H9 (cell line): ENCODE measurements around the gene YTHDC2. TPM values are rescaled to one million over a fixed set of nuclear protein-coding genes. Genes with fewer than 3 reads are reported as not detected.

Experiments
- DNase-seq: peaks from one replicate; pipeline ENCODE4 v3.0.0-alpha.2; 2017
- H2AFZ ChIP-seq: one replicate; pipeline ENCODE4 v1.6.1; 2013; ENCODE audit warnings: mild to moderate bottlenecking, low read length, control low read depth, moderate library complexity
- H2AK5ac ChIP-seq: 2 replicates; pipeline ENCODE4 v1.6.1; 2013; ENCODE audit warnings: low read length, control low read depth, mixed read lengths; ENCODE audit not compliant: insufficient read length
- H2BK120ac ChIP-seq: one replicate; pipeline ENCODE4 v1.6.1; 2013; ENCODE audit warnings: low read depth, mild to moderate bottlenecking, low read length, control low read depth, inconsistent platforms; ENCODE audit not compliant: poor library complexity, severe bottlenecking
- H2BK12ac ChIP-seq: 2 replicates; pipeline ENCODE4 v1.6.1; 2013; ENCODE audit warnings: low read length, control low read depth, mixed read lengths, low read depth; ENCODE audit not compliant: insufficient read length
- H2BK15ac ChIP-seq: 2 replicates; pipeline ENCODE4 v1.6.1; 2013; ENCODE audit warnings: low read depth, low read length, control low read depth
- H2BK20ac ChIP-seq: one replicate; pipeline ENCODE4 v1.6.1; 2013; ENCODE audit warnings: low read depth, mild to moderate bottlenecking, low read length, control low read depth, inconsistent platforms; ENCODE audit not compliant: poor library complexity, severe bottlenecking
- H2BK5ac ChIP-seq: 2 replicates; pipeline ENCODE4 v1.6.1; 2013; ENCODE audit warnings: low read length, control low read depth, mixed read lengths; ENCODE audit not compliant: insufficient read length
- H3K14ac ChIP-seq: 2 replicates; pipeline ENCODE4 v1.6.1; 2013; ENCODE audit warnings: low read length, control low read depth; ENCODE audit not compliant: insufficient read depth
- H3K18ac ChIP-seq: 2 replicates; pipeline ENCODE4 v1.6.1; 2013; ENCODE audit warnings: low read depth, mild to moderate bottlenecking, mixed read lengths, low read length, control low read depth; ENCODE audit not compliant: insufficient read length
- H3K23ac ChIP-seq: 2 replicates; pipeline ENCODE4 v1.6.1; 2013; ENCODE audit warnings: low read length, control low read depth, mixed read lengths, low read depth; ENCODE audit not compliant: insufficient read length
- H3K23me2 ChIP-seq: 2 replicates; pipeline ENCODE4 v1.6.1; 2013; ENCODE audit warnings: low read depth, mild to moderate bottlenecking, mixed read lengths, low read length, control low read depth; ENCODE audit not compliant: insufficient read length, poor library complexity, severe bottlenecking
- H3K27ac ChIP-seq: 2 replicates; pipeline ENCODE4 v1.5.1; 2013; ENCODE audit warnings: low read length, control low read depth, mixed read lengths, low read depth; ENCODE audit not compliant: insufficient read length
- H3K27me3 ChIP-seq: 2 replicates; pipeline ENCODE4 v1.6.1; 2013; ENCODE audit warnings: low read length, control low read depth, inconsistent platforms; ENCODE audit not compliant: insufficient read depth
- H3K4ac ChIP-seq: 2 replicates; pipeline ENCODE4 v1.6.1; 2013; ENCODE audit warnings: low read depth, mild to moderate bottlenecking, control low read depth, inconsistent platforms, low read length, moderate library complexity
- H3K4me1 ChIP-seq: 2 replicates; pipeline ENCODE4 v1.6.1; 2013; ENCODE audit warnings: low read length, control low read depth, inconsistent platforms; ENCODE audit not compliant: insufficient read depth
- H3K4me2 ChIP-seq: 2 replicates; pipeline ENCODE4 v1.6.1; 2013; ENCODE audit warnings: low read length, control low read depth, mixed read lengths; ENCODE audit not compliant: insufficient read length, insufficient read depth
- H3K56ac ChIP-seq: 2 replicates; pipeline ENCODE4 v1.6.1; 2013; ENCODE audit warnings: low read depth, mild to moderate bottlenecking, mixed read lengths, low read length, control low read depth; ENCODE audit not compliant: insufficient read length
- H3K79me1 ChIP-seq: 2 replicates; pipeline ENCODE4 v1.6.1; 2013; ENCODE audit warnings: low read depth, mild to moderate bottlenecking, moderate library complexity, low read length, control low read depth, inconsistent platforms; ENCODE audit not compliant: insufficient read depth, poor library complexity, severe bottlenecking
- H3K79me2 ChIP-seq: 2 replicates; pipeline ENCODE4 v1.6.1; 2013; ENCODE audit warnings: low read length, control low read depth, inconsistent platforms; ENCODE audit not compliant: insufficient read depth
- H3K9ac ChIP-seq: 2 replicates; pipeline ENCODE4 v1.6.1; 2013; ENCODE audit warnings: low read length, control low read depth, mixed read lengths; ENCODE audit not compliant: insufficient read length; ENCODE audit errors: extremely low read depth
- H3K9me3 ChIP-seq: one replicate; pipeline ENCODE4 v1.6.1; 2013; ENCODE audit warnings: low read depth, low read length, inconsistent platforms; ENCODE audit not compliant: control insufficient read depth
- H3T11ph ChIP-seq: one replicate; pipeline ENCODE4 v1.6.1; 2013; ENCODE audit warnings: mild to moderate bottlenecking, low read length, control low read depth, inconsistent platforms
- H4K20me1 ChIP-seq: one replicate; pipeline ENCODE4 v1.6.1; 2013; ENCODE audit not compliant: control insufficient read depth, insufficient read length, insufficient read depth
- H4K5ac ChIP-seq: 2 replicates; pipeline ENCODE4 v1.6.1; 2013; ENCODE audit warnings: low read depth, mild to moderate bottlenecking, mixed read lengths, low read length, control low read depth; ENCODE audit not compliant: insufficient read length
- H4K8ac ChIP-seq: replicated peaks from 2 replicates; pipeline ENCODE4 v1.6.1; 2013; ENCODE audit warnings: low read length, control low read depth, mixed read lengths, low read depth; ENCODE audit not compliant: insufficient read length
- H4K91ac ChIP-seq: 2 replicates; pipeline ENCODE4 v1.6.1; 2013; ENCODE audit warnings: low read depth, mild to moderate bottlenecking, moderate library complexity, mixed read lengths, low read length, control low read depth; ENCODE audit not compliant: insufficient read length
- H3K27ac Mint-ChIP-seq, 3 experiments: 2 replicates in 2 of 3; 3 replicates in 1 of 3; pipeline ENCODE4 v1.8.0; 2020 to 2021; ENCODE audit warnings: mixed read lengths in 3 of 3, mild to moderate bottlenecking in 1 of 3, moderate library complexity in 1 of 3
- H3K27me3 Mint-ChIP-seq: 2 replicates; pipeline ENCODE4 v1.8.0; 2021; ENCODE audit warnings: low read depth, mild to moderate bottlenecking, moderate library complexity, mixed read lengths
- H3K36me3 Mint-ChIP-seq, 3 experiments: 2 replicates in 2 of 3; 3 replicates in 1 of 3; pipeline ENCODE4 v1.8.0; 2020 to 2021; ENCODE audit warnings: low read depth in 3 of 3, mixed read lengths in 3 of 3; ENCODE audit not compliant: insufficient read depth in 1 of 3
- H3K4me1 Mint-ChIP-seq, 2 experiments: 2 replicates each; pipeline ENCODE4 v1.8.0; 2020; ENCODE audit warnings: mixed read lengths in 2 of 2
- H3K4me3 Mint-ChIP-seq, 2 experiments: 2 replicates in 1 of 2; 3 replicates in 1 of 2; pipeline ENCODE4 v1.8.0; 2020 to 2021; ENCODE audit warnings: mild to moderate bottlenecking in 2 of 2, mixed read lengths in 2 of 2, moderate library complexity in 1 of 2
- H3K9me3 Mint-ChIP-seq, 2 experiments: 2 replicates in 1 of 2; 3 replicates in 1 of 2; pipeline ENCODE4 v1.8.0; 2020; ENCODE audit warnings: mild to moderate bottlenecking in 2 of 2, mixed read lengths in 2 of 2, moderate library complexity in 1 of 2
- CTCF ChIP-seq: fragments of 200-600 bp; sonication (generic); conservative IDR thresholded peaks from 3 replicates; pipeline ENCODE4 v1.8.0; 2021; ENCODE audit warnings: antibody characterized with exemption, mild to moderate bottlenecking
- total RNA-seq: library from RNA; stranded (reverse); gene quantifications from 2 replicates; pipeline ENCODE4 v1.2.1, GENCODE V29; 2021

YTHDC2 gene
- total RNA-seq, 1 experiment from 2014 or later: 22.5 TPM

GRCh38 chr5:113552620-113553019, 39.1 kb downstream of the YTHDC2 start:
- H3K18ac ChIP-seq: no peak overlapping the region
- H2AK5ac ChIP-seq: no peak overlapping the region
- H3K27me3 ChIP-seq: no peaks in the 10 kb centered on the region
- H3K9me3 ChIP-seq: no peaks in the 10 kb centered on the region
- no peak overlapping the region for H2BK5ac ChIP-seq
- no peak overlapping the region for H4K5ac ChIP-seq
- no peak overlapping the region for H3K14ac ChIP-seq
- H3K23me2 ChIP-seq: no peaks in the 10 kb centered on the region
- H3K56ac ChIP-seq: no peak overlapping the region
- no peak overlapping the region for H2BK12ac ChIP-seq
- no peak overlapping the region for H2BK15ac ChIP-seq
- H4K20me1 ChIP-seq: no peaks in the 10 kb centered on the region
- Mint-ChIP-seq H3K4me1 (peaks cover 5 to 6% of the 10 kb centered on the region in 2 experiments; a peak in 3 of 4 replicates), H3K36me3 (peaks cover 5 to 39% (median 35%) of the 10 kb centered on the region in 3 experiments; a peak in 6 of 7 replicates), H3K4me3 (no peak overlapping the region), H3K27me3 (no peaks in the 10 kb centered on the region), H3K27ac (no peak overlapping the region), H3K9me3 (no peaks in the 10 kb centered on the region)
- no peak overlapping the region for H2BK20ac ChIP-seq
- H3K23ac ChIP-seq: no peak overlapping the region
- H3K4me1 ChIP-seq: no peaks in the 10 kb centered on the region
- H3K27ac ChIP-seq: no peak overlapping the region
- H3K9ac ChIP-seq: no peak overlapping the region
- H3K4ac ChIP-seq: no peak overlapping the region
- no peaks in the 10 kb centered on the region for H3K79me1 ChIP-seq
- H3T11ph ChIP-seq: no peak overlapping the region
- TF ChIP-seq CTCF: no peak
- H4K91ac ChIP-seq: no peak overlapping the region
- no peaks in the 10 kb centered on the region for H3K79me2 ChIP-seq
- no peak overlapping the region for H2AFZ ChIP-seq
- no peak overlapping the region for H3K4me2 ChIP-seq
- no peak overlapping the region for H4K8ac ChIP-seq
- DNase-seq: no peak
- no peak overlapping the region for H2BK120ac ChIP-seq
